HT1080 (cell line): Measurements from ENCODE around the gene CDA. TPM values are rescaled to one million over a fixed set of nuclear protein-coding genes. Genes with fewer than 3 reads are reported as not detected.

ENCODE experiments used
- DNase-seq: peaks from one replicate; pipeline ENCODE4 v3.0.0-alpha.2; 2015; ENCODE audit warnings: low read depth
- total RNA-seq: library from RNA; depleted of rRNA; stranded (reverse); fragments of >200 nt; shearing (Covaris generic); gene quantifications from 2 replicates; pipeline ENCODE4 v1.2.3, GENCODE V29; 2014; rRNA removed

CDA gene
- total RNA-seq, 1 experiment from 2014 or later: 15.0 TPM

GRCh38 chr1:20648438-20648837 lies 59.5 kb downstream of the CDA start:
- DNase-seq: no peak

- DNase-seq: no peak
Measured at GRCh38 chr1:20648946-20649345, 60.0 kb downstream of the CDA start.

GRCh38 chr1:20652300-20652699 lies 63.4 kb downstream of the CDA start:
- no peak for DNase-seq

- no peak for DNase-seq
Measured at GRCh38 chr1:20654104-20654690, 65.3 kb downstream of the CDA start.

- no peak for DNase-seq
Measured at GRCh38 chr1:20657024-20657423, 68.1 kb downstream of the CDA start.

GRCh38 chr1:20658166-20658915 lies 69.4 kb downstream of the CDA start:
- DNase-seq: no peak

- DNase-seq: no peak
Measured at GRCh38 chr1:20660363-20660762, 71.5 kb downstream of the CDA start.

- no peak for DNase-seq
Measured at GRCh38 chr1:20660847-20661206, 71.9 kb downstream of the CDA start.

- peak; percentile 99 for DNase-seq
Measured at GRCh38 chr1:20661207-20662109, 72.6 kb downstream of the CDA start, which contains the start of gene DDOST. Gene DDOST, minus strand, starts transcription at chr1:20661369. Its CDS starts 19 bp downstream, at chr1:20661350.

- no peak for DNase-seq
Measured at GRCh38 chr1:20662110-20662475, 73.2 kb downstream of the CDA start.

- DNase-seq: no peak
Measured at GRCh38 chr1:20663365-20663764, 74.5 kb downstream of the CDA start.

GRCh38 chr1:20663969-20664715 lies 75.2 kb downstream of the CDA start:
- DNase-seq: no peak

GRCh38 chr1:20665726-20666125 lies 76.8 kb downstream of the CDA start:
- no peak for DNase-seq

- no peak for DNase-seq
Measured at GRCh38 chr1:20666146-20666545, 77.2 kb downstream of the CDA start.

- peak; percentile 63 for DNase-seq
Measured at GRCh38 chr1:20666804-20667203, 77.9 kb downstream of the CDA start.

Other genes starting within 250 kb of the CDA start
- 13.3 and 15.2 TPM in 2 replicates for gene CAMK2N1, start 102.9 kb upstream of the CDA start, total RNA-seq
- 38.3 and 40.6 TPM in 2 replicates for gene MUL1, start 80.9 kb upstream of the CDA start, total RNA-seq
- gene FAM43B, start 36.5 kb upstream of the CDA start, total RNA-seq: 0.07 and 0.08 TPM in 2 replicates
- 44.6 and 45.2 TPM in 2 replicates for gene PINK1, start 44.4 kb downstream of the CDA start, total RNA-seq
- 401 and 438 TPM in 2 replicates for gene DDOST, start 72.3 kb downstream of the CDA start, total RNA-seq
- gene KIF17, start 128.9 kb downstream of the CDA start, total RNA-seq: 0.06 and 0.47 TPM in 2 replicates
- 26.9 and 29.1 TPM in 2 replicates for gene SH2D5, start 143.6 kb downstream of the CDA start, total RNA-seq
- 128 and 151 TPM in 2 replicates for gene HP1BP3, start 198.2 kb downstream of the CDA start, total RNA-seq